PFSK-1 (cell line): ENCODE results near the gene POC5.

ENCODE experiments used
- REST ChIP-seq, 2 experiments: IDR thresholded peaks; 2 replicates each; pipeline versions ENCODE4 v1.6.1 to v1.8.0; 2011 to 2012; ENCODE audit warnings: low read depth in 2 of 2, low read length in 2 of 2, control low read depth in 1 of 2, inconsistent platforms in 1 of 2, mild to moderate bottlenecking in 1 of 2, moderate library complexity in 1 of 2; ENCODE audit not compliant: insufficient read depth in 1 of 2
- SIN3A ChIP-seq: IDR thresholded peaks from 2 replicates; pipeline ENCODE4 v1.6.1; 2012; ENCODE audit warnings: mild to moderate bottlenecking, low read length, moderate library complexity, borderline replicate concordance; ENCODE audit not compliant: insufficient read depth
- TAF1 ChIP-seq: IDR thresholded peaks from 2 replicates; pipeline ENCODE4 v1.6.1; 2012; ENCODE audit warnings: low read length, control low read depth, borderline replicate concordance; ENCODE audit not compliant: insufficient read depth

GRCh38 chr5:75662061-75662460, 55.2 kb downstream of the POC5 start:
- TF ChIP-seq TAF1, result no peak
- TF ChIP-seq SIN3A, result no peak
- TF ChIP-seq REST (IDR thresholded peaks at IDR 0.05; ENCODE audit: insufficient read depth in 1 of 2, low read depth in 2 of 2, low read length in 2 of 2), result no peak
